Lower lobe of right lung (tissue), 2 donors: Measurements from ENCODE around the gene ACTL10. TPM values are rescaled to one million over a fixed set of nuclear protein-coding genes. Genes with fewer than 3 reads are reported as not detected.

Experiments
- ATAC-seq, 2 donors: fragments of 200-7000 bp; cut with Tn5 transposase; one replicate each; pipeline ENCODE4 v1.9.1; 2020 to 2022; ENCODE audit warnings: mild to moderate bottlenecking in 2 of 2, moderate library complexity in 2 of 2
- DNase-seq: peaks from one replicate; pipeline ENCODE4 v3.0.0-alpha.2; 2020
- H3K27ac ChIP-seq: fragments of 200-600 bp; one replicate; pipeline ENCODE4 v1.8.0; 2022
- H3K27me3 ChIP-seq: fragments of 200-600 bp; one replicate; pipeline ENCODE4 v1.8.0; 2022; ENCODE audit warnings: low read depth
- H3K36me3 ChIP-seq: fragments of 200-600 bp; one replicate; pipeline ENCODE4 v1.8.0; 2022; ENCODE audit warnings: mild to moderate bottlenecking
- H3K4me1 ChIP-seq: fragments of 200-600 bp; one replicate; pipeline ENCODE4 v1.8.0; 2022
- H3K4me3 ChIP-seq: fragments of 200-600 bp; one replicate; pipeline ENCODE4 v1.8.0; 2022; ENCODE audit warnings: mild to moderate bottlenecking
- H3K9me3 ChIP-seq: fragments of 200-600 bp; one replicate; pipeline ENCODE4 v1.8.0; 2022
- intact Hi-C: fragments of 100-400 bp; cut with DNase I; formaldehyde crosslinking; loops from one replicate; pipeline ENCODE4 v1.11.0; 2022
- total RNA-seq: library from RNA; stranded (reverse); fragmentation: NEBNext Ultra II Directional; extraction: Animal tissue kit (Norgen Biotek cat#: 25700); gene quantifications from one replicate; pipeline ENCODE4 v1.2.1, GENCODE V29; 2021
- TF ChIP-seq, protein P1 (sequence below): fragments of 200-600 bp; IDR thresholded peaks from one replicate; pipeline ENCODE4 v1.8.0; 2022; ENCODE audit warnings: antibody characterized with exemption, mild to moderate bottlenecking
- donor health status: DM: no; HTN: yes; CAD: no; lungs with severe emphysema.

ACTL10 gene
- total RNA-seq, 1 donor from 2014 or later: 1.3 TPM

DNA sequence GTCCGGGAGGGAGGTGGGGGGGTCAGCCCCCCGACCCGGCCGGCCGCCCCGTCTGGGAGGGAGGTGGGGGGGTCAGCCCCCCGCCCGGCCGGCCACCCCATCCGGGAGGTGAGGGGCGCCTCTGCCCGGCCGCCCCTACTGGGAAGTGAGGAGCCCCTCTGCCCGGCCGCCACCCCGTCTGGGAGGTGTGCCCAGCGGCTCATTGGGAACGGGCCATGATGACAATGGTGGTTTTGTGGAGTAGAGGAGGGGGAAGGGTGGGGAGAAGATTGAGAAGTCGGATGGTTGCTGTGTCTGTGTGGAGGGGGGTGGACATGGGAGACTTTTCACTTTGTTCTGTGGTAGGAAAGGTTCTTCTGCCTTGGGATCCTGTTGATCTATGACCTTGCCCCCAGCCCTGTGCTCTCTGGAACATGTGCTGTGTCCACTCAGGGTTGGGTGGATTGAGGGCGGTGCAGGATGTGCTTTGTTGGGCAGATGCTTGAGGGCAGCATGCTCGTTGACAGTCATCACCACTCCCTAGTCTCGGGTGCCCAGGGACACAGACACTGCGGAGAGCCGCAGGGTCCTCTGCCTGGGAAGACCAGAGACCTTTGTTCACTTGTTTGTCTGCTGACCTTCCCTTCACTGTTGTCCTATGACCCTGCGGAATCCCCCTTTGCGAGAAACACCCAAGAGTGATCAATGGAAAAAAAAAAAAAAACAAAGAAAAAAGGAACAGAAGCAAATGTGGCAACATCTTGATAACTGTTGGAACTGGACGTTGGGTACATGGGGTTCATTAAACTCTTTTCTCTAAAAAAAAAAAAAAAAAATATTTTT lies 35.1 kb downstream of the ACTL10 start:
- intact Hi-C loops: no loop called here
- no peaks in the 10 kb centered on the region for H3K27me3 ChIP-seq
- TF ChIP-seq, protein P1, sequence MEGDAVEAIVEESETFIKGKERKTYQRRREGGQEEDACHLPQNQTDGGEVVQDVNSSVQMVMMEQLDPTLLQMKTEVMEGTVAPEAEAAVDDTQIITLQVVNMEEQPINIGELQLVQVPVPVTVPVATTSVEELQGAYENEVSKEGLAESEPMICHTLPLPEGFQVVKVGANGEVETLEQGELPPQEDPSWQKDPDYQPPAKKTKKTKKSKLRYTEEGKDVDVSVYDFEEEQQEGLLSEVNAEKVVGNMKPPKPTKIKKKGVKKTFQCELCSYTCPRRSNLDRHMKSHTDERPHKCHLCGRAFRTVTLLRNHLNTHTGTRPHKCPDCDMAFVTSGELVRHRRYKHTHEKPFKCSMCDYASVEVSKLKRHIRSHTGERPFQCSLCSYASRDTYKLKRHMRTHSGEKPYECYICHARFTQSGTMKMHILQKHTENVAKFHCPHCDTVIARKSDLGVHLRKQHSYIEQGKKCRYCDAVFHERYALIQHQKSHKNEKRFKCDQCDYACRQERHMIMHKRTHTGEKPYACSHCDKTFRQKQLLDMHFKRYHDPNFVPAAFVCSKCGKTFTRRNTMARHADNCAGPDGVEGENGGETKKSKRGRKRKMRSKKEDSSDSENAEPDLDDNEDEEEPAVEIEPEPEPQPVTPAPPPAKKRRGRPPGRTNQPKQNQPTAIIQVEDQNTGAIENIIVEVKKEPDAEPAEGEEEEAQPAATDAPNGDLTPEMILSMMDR: no peak
- peaks cover 14% of the 10 kb centered on the region for H3K36me3 ChIP-seq
- H3K4me1 ChIP-seq: no peaks in the 10 kb centered on the region
- DNase-seq (no peak), ATAC-seq (no peak)
- no peak overlapping the region for H3K27ac ChIP-seq
- H3K4me3 ChIP-seq: no peak overlapping the region
- no peaks in the 10 kb centered on the region for H3K9me3 ChIP-seq

DNA sequence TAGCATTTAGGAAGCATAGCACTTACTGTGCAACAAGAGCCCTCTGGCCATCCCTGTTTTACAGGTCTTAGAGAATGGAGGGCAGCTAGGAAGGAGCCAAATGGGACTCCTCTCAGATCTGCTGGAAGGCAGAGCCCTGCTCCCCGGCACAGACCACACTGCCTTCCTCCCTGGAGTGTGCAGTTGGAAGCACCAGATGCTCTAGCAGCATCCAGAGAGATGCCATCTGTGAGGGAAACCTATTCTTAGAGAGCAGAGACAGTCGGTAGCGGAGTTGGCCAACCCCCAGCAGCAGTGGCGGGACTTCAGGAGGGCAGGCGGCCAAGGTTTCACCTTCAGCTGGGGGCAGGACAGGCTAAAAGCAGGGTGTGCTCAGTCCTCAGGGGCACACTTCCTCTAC lies 36.1 kb downstream of the ACTL10 start:
- Histone ChIP-seq H3K36me3 (peaks cover 24% of the 10 kb centered on the region), H3K4me3 (no peak overlapping the region), H3K4me1 (no peaks in the 10 kb centered on the region), H3K27ac (no peak overlapping the region), H3K27me3 (no peaks in the 10 kb centered on the region), H3K9me3 (no peaks in the 10 kb centered on the region)
- ATAC-seq (peak; percentile 30 to 41), DNase-seq (no peak)
- TF ChIP-seq, protein P1: no peak
- intact Hi-C loops: no loop called here

DNA sequence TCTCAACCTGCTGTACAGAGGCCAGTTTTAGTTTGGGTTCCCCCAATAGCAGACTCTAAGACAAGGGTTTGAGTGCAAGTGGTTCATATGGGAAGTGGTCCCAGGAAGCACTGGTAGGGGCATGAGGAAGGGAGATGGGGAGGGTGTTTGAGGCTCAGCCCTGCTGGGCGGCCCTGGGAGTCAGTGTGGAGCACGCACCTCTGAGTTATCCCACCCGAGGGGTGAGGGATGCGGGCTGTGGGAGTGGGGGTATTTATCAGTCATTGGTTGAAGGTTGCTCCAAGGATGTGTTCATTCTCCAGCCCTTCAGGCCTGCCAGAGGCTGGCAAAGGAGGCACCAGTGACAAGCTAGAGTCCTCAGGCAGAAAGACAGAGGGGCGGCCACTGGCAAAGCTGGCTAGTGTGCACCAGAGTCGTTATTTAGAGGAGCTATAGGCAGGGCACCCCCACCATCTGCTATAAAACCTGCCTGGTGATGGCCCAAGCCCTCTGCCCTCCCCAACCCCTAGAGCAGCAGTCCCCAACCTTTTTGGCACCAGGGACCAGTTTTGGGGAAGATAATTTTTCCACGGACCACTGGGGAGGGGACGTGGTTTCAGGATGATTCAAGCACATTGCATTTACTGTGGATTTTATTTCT lies 36.9 kb downstream of the ACTL10 start:
- TF ChIP-seq, protein P1: no peak
- Histone ChIP-seq H3K4me3 (no peak overlapping the region), H3K27me3 (no peaks in the 10 kb centered on the region), H3K4me1 (no peaks in the 10 kb centered on the region), H3K27ac (no peak overlapping the region), H3K36me3 (peaks cover 28% of the 10 kb centered on the region), H3K9me3 (no peaks in the 10 kb centered on the region)
- intact Hi-C loops: no loop called here
- DNase-seq (no peak), ATAC-seq (peak in 1 of 2 donors; percentile 30)

DNA sequence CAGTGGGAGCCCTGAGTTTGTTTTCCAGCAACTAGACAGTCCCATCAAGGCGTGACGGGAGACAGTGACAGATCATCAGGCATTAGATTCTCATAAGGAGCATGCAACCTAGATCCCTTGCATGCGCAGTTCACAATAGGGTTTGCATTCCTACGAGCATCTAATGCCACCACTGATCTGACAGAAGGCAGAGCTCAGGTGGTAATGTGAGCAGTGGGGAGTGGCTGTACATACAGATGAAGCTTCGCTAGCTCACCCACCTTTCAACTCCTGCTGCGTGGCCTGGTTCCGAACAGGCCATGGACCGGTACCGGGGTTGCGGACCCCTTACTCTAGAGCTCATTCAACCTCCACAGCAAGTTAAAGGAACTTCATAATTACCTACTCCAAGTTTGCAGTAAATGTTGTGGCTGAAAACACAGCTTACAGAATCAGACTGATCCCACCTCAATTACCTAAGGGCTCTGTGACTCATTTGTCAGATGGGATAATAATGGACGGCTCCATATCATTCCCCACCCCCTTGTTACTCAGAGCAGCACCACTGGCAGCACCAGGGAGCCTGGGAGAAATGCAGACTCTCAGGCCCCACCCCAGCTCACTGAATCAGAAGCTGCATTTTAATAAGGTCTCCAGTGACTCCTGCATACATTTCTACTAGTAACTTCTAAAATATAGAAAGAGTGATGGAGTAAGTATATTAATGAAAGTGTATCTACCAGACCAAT lies 37.6 kb downstream of the ACTL10 start:
- no peaks in the 10 kb centered on the region for H3K27me3 ChIP-seq
- H3K9me3 ChIP-seq: no peaks in the 10 kb centered on the region
- no peaks in the 10 kb centered on the region for H3K4me1 ChIP-seq
- ATAC-seq (no peak), DNase-seq (no peak)
- peaks cover 28% of the 10 kb centered on the region for H3K36me3 ChIP-seq
- intact Hi-C loops: no loop called here
- TF ChIP-seq, protein P1: no peak
- no peak overlapping the region for H3K4me3 ChIP-seq
- no peak overlapping the region for H3K27ac ChIP-seq

DNA sequence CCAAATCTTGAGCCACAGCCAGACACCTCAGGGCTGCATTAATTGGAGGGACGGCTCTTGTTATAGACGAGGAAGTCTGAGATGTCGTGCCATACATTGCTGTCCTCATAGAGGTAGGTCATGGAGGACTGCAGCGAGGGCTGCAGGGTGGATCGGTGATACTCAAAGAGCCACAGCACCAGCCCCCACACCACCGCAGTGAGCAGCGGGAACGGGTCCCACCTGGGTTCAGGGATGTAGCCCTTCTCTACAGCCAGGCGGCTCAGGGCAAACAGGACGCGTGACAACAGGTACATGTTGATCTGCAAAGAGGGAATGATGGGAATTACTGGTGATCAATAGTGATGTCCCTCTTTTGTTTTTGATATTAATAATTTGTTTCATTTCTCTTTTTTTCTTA lies 40.9 kb downstream of the ACTL10 start:
- Histone ChIP-seq H3K36me3 (peaks cover 51% of the 10 kb centered on the region), H3K27ac (no peak overlapping the region), H3K4me3 (no peak overlapping the region), H3K27me3 (no peaks in the 10 kb centered on the region), H3K4me1 (no peaks in the 10 kb centered on the region), H3K9me3 (no peaks in the 10 kb centered on the region)
- intact Hi-C loops: no loop called here
- no peak for DNase-seq
- TF ChIP-seq, protein P1: no peak
- ATAC-seq: no peak
